ENCODE measurements around the gene PTPN1. TPM values are rescaled to one million over a fixed set of nuclear protein-coding genes. Genes with fewer than 3 reads are reported as not detected.

Gene PTPN1
- total RNA-seq, 1 experiment from 2014 or later = 65.2 TPM

GRCh38 chr20:50488236-50488806 lies 21.9 kb upstream of the PTPN1 start:
- DNase-seq = no peak
- Histone ChIP-seq H3K36me3 (ENCODE audit: control insufficient read depth, insufficient read depth, low read length) (no peaks in the 10 kb centered on the region), H3K4me1 (no peaks in the 10 kb centered on the region), H3K27me3 (replicated peaks; ENCODE audit: control insufficient read depth, insufficient read depth, low read length) (no peaks in the 10 kb centered on the region), H3K9me3 (no peaks in the 10 kb centered on the region), H3K4me3 (ENCODE audit: low read depth, low read length) (no peak overlapping the region)
- intact Hi-C loops (cut with micrococcal nuclease; ENCODE audit: unreplicated experiment) = no loop called here
- BruUV-seq (replicated peaks) = no TSS peak
- TF ChIP-seq CTCF (IDR thresholded peaks at IDR 0.05; ENCODE audit: insufficient read depth in 1 of 2, low read depth in 1 of 2, low read length in 1 of 2, severe bottlenecking in 1 of 2, unreplicated experiment in 1 of 2) = no peak
- no peaks in the 10 kb centered on the region for H3K36me3 Mint-ChIP-seq (ENCODE audit: insufficient read depth, unreplicated experiment)
- POLR2A ChIA-PET = interaction anchor here (0.6 kb wide), 1 partner anchor 190 kb away, joined by 8 read pairs; no protein-coding TSS in a partner anchor
- no peak overlapping the region for H3K4me3 Mint-ChIP-seq (ENCODE audit: unreplicated experiment)
- no peaks in the 10 kb centered on the region for H3K27me3 Mint-ChIP-seq (ENCODE audit: insufficient read depth, unreplicated experiment)
- H3K9me3 Mint-ChIP-seq (ENCODE audit: unreplicated experiment) = peaks cover 10% of the 10 kb centered on the region
- no peaks in the 10 kb centered on the region for H3K4me1 Mint-ChIP-seq (ENCODE audit: low read depth, unreplicated experiment)
- H3K27ac Mint-ChIP-seq (ENCODE audit: unreplicated experiment) = no peak overlapping the region
- CTCF ChIA-PET = interaction anchor here (0.7 kb wide), 1 partner anchor 98 kb away, joined by 4 read pairs; no protein-coding TSS in a partner anchor

- no TSS peak for BruUV-seq (replicated peaks)
- H3K4me1 ChIP-seq = no peaks in the 10 kb centered on the region
- no peaks in the 10 kb centered on the region for H3K27me3 Mint-ChIP-seq (ENCODE audit: insufficient read depth, unreplicated experiment)
Measured at GRCh38 chr20:50491168-50491567, 19.0 kb upstream of the PTPN1 start.

GRCh38 chr20:50491926-50492634 lies 18.1 kb upstream of the PTPN1 start:
- TF ChIP-seq CTCF (IDR thresholded peaks at IDR 0.05; ENCODE audit: insufficient read depth in 1 of 2, low read depth in 1 of 2, low read length in 1 of 2, severe bottlenecking in 1 of 2, unreplicated experiment in 1 of 2) = no peak
- Histone ChIP-seq H3K4me3 (ENCODE audit: low read depth, low read length) (no peak overlapping the region), H3K27me3 (replicated peaks; ENCODE audit: control insufficient read depth, insufficient read depth, low read length) (no peaks in the 10 kb centered on the region), H3K36me3 (ENCODE audit: control insufficient read depth, insufficient read depth, low read length) (no peaks in the 10 kb centered on the region), H3K9me3 (no peaks in the 10 kb centered on the region), H3K4me1 (no peaks in the 10 kb centered on the region)
- H3K4me1 Mint-ChIP-seq (ENCODE audit: low read depth, unreplicated experiment) = no peaks in the 10 kb centered on the region
- CTCF ChIA-PET = interaction anchor here (0.6 to 0.8 kb wide), 6 partner anchors 97 to 1807 kb away, joined by 3 to 15 read pairs (median 4); no protein-coding TSS in a partner anchor
- no peaks in the 10 kb centered on the region for H3K27me3 Mint-ChIP-seq (ENCODE audit: insufficient read depth, unreplicated experiment)
- POLR2A ChIA-PET = no interaction called here
- H3K36me3 Mint-ChIP-seq (ENCODE audit: insufficient read depth, unreplicated experiment) = no peaks in the 10 kb centered on the region
- BruUV-seq (replicated peaks) = no TSS peak
- H3K27ac Mint-ChIP-seq (ENCODE audit: unreplicated experiment) = no peak overlapping the region
- no peaks in the 10 kb centered on the region for H3K9me3 Mint-ChIP-seq (ENCODE audit: unreplicated experiment)
- DNase-seq = no peak
- H3K4me3 Mint-ChIP-seq (ENCODE audit: unreplicated experiment) = no peak overlapping the region
- intact Hi-C loops (cut with micrococcal nuclease; ENCODE audit: unreplicated experiment) = no loop called here

More at GRCh38 chr20:50491168-50491567, 19.0 kb upstream of the PTPN1 start:
- no peaks in the 10 kb centered on the region for H3K36me3 Mint-ChIP-seq (ENCODE audit: insufficient read depth, unreplicated experiment)
- H3K9me3 ChIP-seq = no peaks in the 10 kb centered on the region
- POLR2A ChIA-PET = no interaction called here
- H3K4me3 ChIP-seq (ENCODE audit: low read depth, low read length) = no peak overlapping the region
- CTCF ChIA-PET = interaction anchor here (0.9 kb wide), 1 partner anchor 11 kb away, joined by 3 read pairs; no protein-coding TSS in a partner anchor
- no peaks in the 10 kb centered on the region for H3K9me3 Mint-ChIP-seq (ENCODE audit: unreplicated experiment)
- no peak overlapping the region for H3K4me3 Mint-ChIP-seq (ENCODE audit: unreplicated experiment)
- TF ChIP-seq CTCF (IDR thresholded peaks at IDR 0.05; ENCODE audit: insufficient read depth in 1 of 2, low read depth in 1 of 2, low read length in 1 of 2, severe bottlenecking in 1 of 2, unreplicated experiment in 1 of 2) = no peak
- no peak for DNase-seq
- no peaks in the 10 kb centered on the region for H3K27me3 ChIP-seq (replicated peaks; ENCODE audit: control insufficient read depth, insufficient read depth, low read length)
- intact Hi-C loops (cut with micrococcal nuclease; ENCODE audit: unreplicated experiment) = no loop called here
- no peaks in the 10 kb centered on the region for H3K36me3 ChIP-seq (ENCODE audit: control insufficient read depth, insufficient read depth, low read length)
- no peaks in the 10 kb centered on the region for H3K4me1 Mint-ChIP-seq (ENCODE audit: low read depth, unreplicated experiment)
- no peak overlapping the region for H3K27ac Mint-ChIP-seq (ENCODE audit: unreplicated experiment)

All from Caco-2 (cell line).